Adipose tissue (tissue), 3 donors: ENCODE data around the gene DOK5. TPM values are rescaled to one million over a fixed set of nuclear protein-coding genes. Genes with fewer than 3 reads are reported as not detected.

Experiments used
- H3K27ac ChIP-seq: one replicate; pipeline ENCODE4 v1.5.1; 2013; ENCODE audit warnings: low read depth, low read length
- WGBS, 3 donors: extraction: QIAGEN DNeasy Blood & Tissue Kit; methylation state at CpG; one replicate each; pipeline ENCODE4 v1.1.7; 2013; 5-methylcytosine and 5-hydroxymethylcytosine counted together
- polyA plus RNA-seq, 3 donors: library from polyadenylated mRNA; stranded (reverse); fragments of 200-250 nt; gene quantifications; one replicate each; pipeline ENCODE4 v1.2.3, GENCODE V29; 2013
- donor health status: healthy with polysubstance abuse.
- donor health status: Bipolar disorder and iron deficiency.
- donor health status: healthy.

The DOK5 gene
- polyA plus RNA-seq, 3 donors = 0.24 to 3.2 (median 2.7) TPM

- no peak overlapping the region for H3K27ac ChIP-seq
- 58 to 79% (median 71%) methylated on average over 1 of the region's 1 CpG for WGBS, 3 donors
These were observed 223.0 kb downstream of the DOK5 start for GRCh38 chr20:54698373-54698772.
